CD14-positive monocyte (primary cell): ENCODE results near the gene RBPMS2. TPM values are rescaled to one million over a fixed set of nuclear protein-coding genes. Genes with fewer than 3 reads are reported as not detected.

Experiments
- DNase-seq, 3 donors: peaks; one replicate each; pipeline ENCODE4 v3.0.0-alpha.2; 2011 to 2022
- H2AFZ ChIP-seq: 2 replicates; pipeline ENCODE4 v1.6.0; 2012; ENCODE audit warnings: mild to moderate bottlenecking, low read depth, low read length, inconsistent platforms; ENCODE audit not compliant: insufficient read depth, poor library complexity, severe bottlenecking
- H3K27ac ChIP-seq, 2 donors: 1 replicate in 1 of 2; 2 replicates in 1 of 2; pipeline ENCODE4 v1.5.1; 2012 to 2013; ENCODE audit warnings: low read length in 2 of 2, control low read depth in 1 of 2, inconsistent platforms in 1 of 2, low read depth in 1 of 2, mild to moderate bottlenecking in 1 of 2
- H3K27me3 ChIP-seq, 2 donors: one replicate each; pipeline versions ENCODE4 v1.6.0 to v1.6.1; 2011 to 2013; ENCODE audit warnings: low read length in 2 of 2; ENCODE audit not compliant: control insufficient read depth in 2 of 2, insufficient read depth in 2 of 2
- H3K36me3 ChIP-seq, 2 donors: replicated peaks in 1 of 2; 1 replicate in 1 of 2; 2 replicates in 1 of 2; pipeline versions ENCODE4 v1.5.1 to v1.6.1; 2012 to 2013; ENCODE audit warnings: low read length in 2 of 2, control low read depth in 1 of 2, inconsistent platforms in 1 of 2, mild to moderate bottlenecking in 1 of 2; ENCODE audit not compliant: insufficient read depth in 2 of 2, control insufficient read depth in 1 of 2
- H3K4me1 ChIP-seq, 2 donors: 1 replicate in 1 of 2; 2 replicates in 1 of 2; pipeline versions ENCODE4 v1.5.1 to v1.6.1; 2012 to 2013; ENCODE audit warnings: low read length in 2 of 2, control low read depth in 1 of 2, inconsistent platforms in 1 of 2, mild to moderate bottlenecking in 1 of 2, moderate library complexity in 1 of 2; ENCODE audit not compliant: insufficient read depth in 2 of 2, control insufficient read depth in 1 of 2
- H3K4me2 ChIP-seq: replicated peaks from 2 replicates; pipeline ENCODE3; 2012; ENCODE audit warnings: low read length, moderate library complexity, mild to moderate bottlenecking; ENCODE audit not compliant: poor library complexity, severe bottlenecking; ENCODE audit errors: extremely low read depth
- H3K4me3 ChIP-seq, 3 experiments: fragments of 200-600 bp in 1 of 3; sonication (generic) in 1 of 3; replicated peaks in 1 of 3; 1 replicate in 2 of 3; 2 replicates in 1 of 3; pipeline ENCODE4 v1.5.1; 2011 to 2013; ENCODE audit warnings: low read length in 3 of 3, mild to moderate bottlenecking in 3 of 3, control low read depth in 2 of 3, low read depth in 2 of 3, inconsistent platforms in 1 of 3, moderate library complexity in 1 of 3
- H3K79me2 ChIP-seq: 2 replicates; pipeline ENCODE4 v1.6.0; 2012; ENCODE audit warnings: mild to moderate bottlenecking, control low read depth, inconsistent platforms, low read length, moderate library complexity; ENCODE audit not compliant: insufficient read depth
- H3K9ac ChIP-seq: 2 replicates; pipeline ENCODE4 v1.6.0; 2017; ENCODE audit warnings: low read length, mild to moderate bottlenecking; ENCODE audit not compliant: insufficient read depth, poor library complexity, severe bottlenecking
- H3K9me3 ChIP-seq, 2 donors: replicated peaks in 1 of 2; 1 replicate in 1 of 2; 2 replicates in 1 of 2; pipeline versions ENCODE4 v1.5.1 to v1.6.1; 2012 to 2013; ENCODE audit warnings: low read length in 2 of 2, control low read depth in 1 of 2; ENCODE audit not compliant: control insufficient read depth in 1 of 2, insufficient read depth in 1 of 2
- H4K20me1 ChIP-seq: 2 replicates; pipeline ENCODE4 v1.6.0; 2012; ENCODE audit warnings: mild to moderate bottlenecking, low read length, control low read depth, moderate library complexity; ENCODE audit not compliant: insufficient read depth
- H3K27ac Mint-ChIP-seq, 7 donors: one replicate each; pipeline ENCODE4 v1.8.0; 2020; ENCODE audit warnings: mild to moderate bottlenecking in 7 of 7, mixed read lengths in 7 of 7, moderate library complexity in 6 of 7, inconsistent platforms in 2 of 7
- H3K27me3 Mint-ChIP-seq, 3 donors: one replicate each; pipeline ENCODE4 v1.8.0; 2021 to 2022; ENCODE audit warnings: low read depth in 3 of 3, mild to moderate bottlenecking in 3 of 3, mixed read lengths in 3 of 3, moderate library complexity in 3 of 3, inconsistent platforms in 1 of 3
- H3K36me3 Mint-ChIP-seq, 2 donors: one replicate each; pipeline ENCODE4 v1.8.0; 2020; ENCODE audit warnings: mixed read lengths in 2 of 2, inconsistent platforms in 1 of 2, mild to moderate bottlenecking in 1 of 2
- H3K4me1 Mint-ChIP-seq: one replicate; pipeline ENCODE4 v1.8.0; 2020; ENCODE audit warnings: mild to moderate bottlenecking, mixed read lengths
- H3K4me3 Mint-ChIP-seq, 2 donors: one replicate each; pipeline ENCODE4 v1.8.0; 2020; ENCODE audit warnings: mild to moderate bottlenecking in 2 of 2, mixed read lengths in 2 of 2, moderate library complexity in 1 of 2
- H3K9me3 Mint-ChIP-seq, 7 donors: one replicate each; pipeline ENCODE4 v1.8.0; 2020 to 2022; ENCODE audit warnings: mixed read lengths in 7 of 7, mild to moderate bottlenecking in 6 of 7, moderate library complexity in 6 of 7, inconsistent platforms in 2 of 7
- CTCF ChIP-seq: fragments of 200-600 bp; IDR thresholded peaks from one replicate; pipeline ENCODE4 v1.8.0; 2022; ENCODE audit warnings: antibody characterized with exemption, mild to moderate bottlenecking
- WGBS: methylation state at CpG from one replicate; pipeline ENCODE4 v1.1.5; 2013; ENCODE audit warnings: missing lambda C conversion rate; ENCODE audit not compliant: insufficient coverage; 5-methylcytosine and 5-hydroxymethylcytosine counted together
- intact Hi-C, 2 donors: fragments of 100-400 bp; cut with micrococcal nuclease; formaldehyde crosslinking; loops; one replicate each; pipeline versions ENCODE4 v1.15.0 to v1.15.1; 2023
- polyA plus RNA-seq, 3 donors: library from polyadenylated mRNA; depleted of rRNA in 1 of 3; unstranded in 2 of 3; stranded (reverse) in 1 of 3; fragments of 300-500 nt in 2 of 3; fragments of >200 nt in 1 of 3; fragmentation: Illumina TruSeq in 2 of 3; gene quantifications; 1 replicate in 2 of 3; 2 replicates in 1 of 3; pipeline ENCODE4 v1.2.3, GENCODE V29; 2012 to 2021

Gene RBPMS2
- polyA plus RNA-seq, 3 donors = not detected

- Histone ChIP-seq H3K4me1 (peaks cover 0 to 4% of the 10 kb centered on the region in 2 donors), H3K4me3 (no peak overlapping the region), H3K27me3 (peaks cover 16 to 35% of the 10 kb centered on the region in 2 donors), H3K9ac (no peak overlapping the region), H3K36me3 (no peaks in the 10 kb centered on the region), H3K4me2 (no peak overlapping the region), H3K27ac (no peak overlapping the region), H3K79me2 (no peaks in the 10 kb centered on the region), H4K20me1 (no peaks in the 10 kb centered on the region), H3K9me3 (peaks cover 0 to 10% of the 10 kb centered on the region in 2 donors), H2AFZ (no peak overlapping the region)
- DNase-seq = no peak
- no peak for TF ChIP-seq CTCF
- Mint-ChIP-seq H3K27ac (no peak overlapping the region), H3K36me3 (peaks cover 0 to 3% of the 10 kb centered on the region in 2 donors), H3K4me3 (no peak overlapping the region), H3K9me3 (peaks cover 0 to 8% (median 3%) of the 10 kb centered on the region in 7 donors), H3K27me3 (peaks cover 41 to 52% (median 46%) of the 10 kb centered on the region in 3 donors), H3K4me1 (peaks cover 5% of the 10 kb centered on the region)
- intact Hi-C loops = no loop called here
- 96% methylated on average over 4 of the region's 8 CpGs for WGBS
Measured at GRCh38 chr15:64780600-64781156, 5.3 kb upstream of the RBPMS2 start.

GRCh38 chr15:64779630-64780029 lies 4.2 kb upstream of the RBPMS2 start:
- H3K9ac ChIP-seq = no peak overlapping the region
- Mint-ChIP-seq H3K4me1 (peaks cover 5% of the 10 kb centered on the region), H3K9me3 (peaks cover 0 to 8% (median 3%) of the 10 kb centered on the region in 7 donors), H3K27me3 (peaks cover 41 to 58% (median 46%) of the 10 kb centered on the region in 3 donors), H3K4me3 (no peak overlapping the region), H3K36me3 (peaks cover 0 to 3% of the 10 kb centered on the region in 2 donors), H3K27ac (no peak overlapping the region)
- peaks cover 16 to 35% of the 10 kb centered on the region in 2 donors for H3K27me3 ChIP-seq
- no peak overlapping the region for H2AFZ ChIP-seq
- H3K4me1 ChIP-seq = peaks cover 0 to 10% of the 10 kb centered on the region in 2 donors
- no peak overlapping the region for H3K27ac ChIP-seq
- H3K79me2 ChIP-seq = no peaks in the 10 kb centered on the region
- H3K36me3 ChIP-seq = no peaks in the 10 kb centered on the region
- TF ChIP-seq CTCF = no peak
- intact Hi-C loops = no loop called here
- no peaks in the 10 kb centered on the region for H4K20me1 ChIP-seq
- DNase-seq = no peak
- WGBS = no CpG with 5 or more reads among the region's 1 CpG
- no peak overlapping the region for H3K4me2 ChIP-seq
- H3K4me3 ChIP-seq = no peak overlapping the region
- peaks cover 0 to 10% of the 10 kb centered on the region in 2 donors for H3K9me3 ChIP-seq
